Mesodermal cell (in vitro differentiated cells): ENCODE measurements around the gene RIOK1.

Experiments
- H3K27ac ChIP-seq: 2 replicates; pipeline ENCODE4 v1.7.0; 2013; ENCODE audit warnings: mild to moderate bottlenecking, low read depth, low read length, moderate library complexity; ENCODE audit not compliant: severe bottlenecking
- H3K36me3 ChIP-seq: 2 replicates; pipeline ENCODE4 v1.7.1; 2013; ENCODE audit warnings: mild to moderate bottlenecking, low read length, moderate library complexity; ENCODE audit not compliant: control insufficient read depth, insufficient read depth
- H3K4me1 ChIP-seq: one replicate; pipeline ENCODE4 v1.7.1; 2013; ENCODE audit warnings: mild to moderate bottlenecking, low read length; ENCODE audit not compliant: insufficient read depth, control insufficient read depth, poor library complexity, severe bottlenecking
- H3K4me3 ChIP-seq: 2 replicates; pipeline ENCODE4 v1.7.0; 2013; ENCODE audit warnings: low read length, control low read depth, mild to moderate bottlenecking; ENCODE audit not compliant: insufficient read depth, poor library complexity, severe bottlenecking; ENCODE audit errors: extremely low read depth
- H3K9me3 ChIP-seq: 2 replicates; pipeline ENCODE4 v1.7.1; 2013; ENCODE audit warnings: mild to moderate bottlenecking, low read length, moderate library complexity; ENCODE audit not compliant: control insufficient read depth
- WGBS, 2 experiments: methylation state at CpG; one replicate each; pipeline ENCODE4 v1.1.5; 2013; ENCODE audit warnings: missing lambda C conversion rate in 2 of 2; ENCODE audit not compliant: insufficient coverage in 2 of 2; 5-methylcytosine and 5-hydroxymethylcytosine counted together

The RIOK1 gene

DNA sequence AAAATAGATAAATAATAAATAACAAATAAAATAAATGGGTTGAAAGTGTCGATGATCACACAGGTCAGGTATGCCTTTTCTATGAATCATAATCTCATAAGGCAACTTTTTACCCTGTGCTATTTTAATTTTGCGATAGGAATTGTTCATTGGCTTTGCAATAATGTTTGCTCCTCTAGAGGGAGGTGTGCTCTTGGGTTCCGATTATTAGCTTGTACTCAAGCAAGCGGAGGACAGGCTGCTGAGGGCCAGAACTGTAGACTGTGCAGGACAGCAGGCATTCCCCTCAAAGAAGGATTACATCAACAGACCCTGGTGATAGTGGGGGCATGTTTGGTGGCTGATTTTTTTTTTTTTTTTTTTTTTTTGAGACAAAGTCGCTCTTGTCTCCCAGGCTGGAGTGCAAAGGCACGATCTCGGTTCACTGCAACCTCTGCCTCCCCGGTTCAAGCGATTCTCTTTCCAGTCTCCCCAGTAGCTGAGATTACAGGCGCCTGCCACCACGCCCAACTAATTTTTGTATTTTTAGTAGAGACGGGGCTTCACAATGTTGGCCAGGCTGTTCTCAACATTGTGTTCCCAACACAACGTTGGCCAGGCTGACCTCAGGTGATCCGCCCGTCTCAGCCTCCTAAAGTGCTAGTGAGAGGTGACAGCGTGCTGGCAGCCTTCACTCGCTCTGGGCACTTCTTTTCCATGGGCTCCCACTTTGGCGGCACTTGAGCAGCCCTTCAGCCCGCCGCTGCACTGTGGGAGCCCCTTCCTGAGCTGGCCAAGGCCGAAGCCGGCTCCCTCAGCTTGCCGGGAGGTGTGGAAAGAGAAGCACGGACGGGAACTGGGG is 35.6 kb downstream of the RIOK1 start:
- Histone ChIP-seq H3K4me3 (no peak overlapping the region), H3K36me3 (no peaks in the 10 kb centered on the region), H3K4me1 (no peaks in the 10 kb centered on the region), H3K9me3 (no peaks in the 10 kb centered on the region), H3K27ac (no peak overlapping the region)
- WGBS, 2 experiments, result 93 to 96% methylated on average over 18 to 21 of the region's 25 CpGs

DNA sequence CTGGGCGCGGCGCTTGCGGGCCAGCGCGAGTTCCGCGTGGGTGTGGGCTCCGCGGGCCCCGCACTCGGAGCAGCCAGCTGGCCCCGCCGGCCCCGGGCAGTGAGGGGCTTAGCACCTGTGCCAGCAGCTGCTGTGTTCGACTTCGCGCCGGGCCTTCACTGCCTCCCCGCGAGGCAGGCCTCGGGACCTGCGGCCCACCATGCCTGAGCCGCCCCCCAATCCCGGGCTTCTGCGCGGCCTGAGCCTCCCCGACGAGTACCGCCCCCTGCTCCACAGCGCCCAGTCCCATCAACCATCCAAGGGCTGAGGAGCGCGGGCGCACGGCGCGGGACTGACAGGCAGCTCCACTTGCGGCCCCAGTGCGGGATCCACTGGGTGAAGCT is 36.2 kb downstream of the RIOK1 start:
- H3K36me3 ChIP-seq, result no peaks in the 10 kb centered on the region
- H3K4me3 ChIP-seq, result no peak overlapping the region
- H3K9me3 ChIP-seq, result no peaks in the 10 kb centered on the region
- 97 to 99% methylated on average over 16 to 33 of the region's 39 CpGs for WGBS, 2 experiments
- H3K27ac ChIP-seq, result no peak overlapping the region
- H3K4me1 ChIP-seq, result no peaks in the 10 kb centered on the region

DNA sequence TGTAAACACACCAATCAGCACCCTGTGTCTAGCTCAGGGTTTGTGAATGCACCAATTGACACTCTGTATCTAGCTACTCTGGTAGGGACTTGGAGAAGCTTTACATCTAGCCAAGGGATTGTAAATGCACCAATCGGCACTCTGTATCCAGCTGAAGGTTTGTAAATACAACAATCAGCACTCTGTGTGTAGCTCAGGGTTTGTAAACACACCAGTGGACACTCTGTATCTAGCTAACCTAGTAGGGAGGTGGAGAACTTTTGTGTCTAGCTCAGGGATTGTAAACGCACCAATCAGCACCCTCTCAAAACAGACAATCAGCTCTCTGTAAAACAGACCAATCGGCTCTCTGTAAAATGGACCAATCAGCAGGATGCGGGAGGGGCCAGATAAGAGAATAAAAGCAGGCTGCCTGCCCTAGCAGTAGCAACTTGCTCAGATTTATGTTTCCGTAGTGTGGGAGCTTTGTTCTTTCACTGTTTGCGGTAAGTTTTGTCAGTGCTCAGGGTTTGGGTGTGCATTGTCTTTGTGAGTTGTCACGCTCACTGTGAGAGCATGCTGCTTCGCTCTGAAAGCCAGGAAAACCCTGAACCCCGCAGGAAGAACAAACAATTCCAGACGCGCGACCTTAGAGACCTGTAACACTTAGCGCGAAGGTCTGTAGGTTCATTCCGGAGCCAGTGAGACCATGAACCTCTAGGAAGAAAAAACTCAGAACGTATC is 37.0 kb downstream of the RIOK1 start:
- Histone ChIP-seq H3K9me3 (no peaks in the 10 kb centered on the region), H3K4me1 (no peaks in the 10 kb centered on the region), H3K27ac (peak overlapping the region; percentile 6), H3K4me3 (no peak overlapping the region), H3K36me3 (no peaks in the 10 kb centered on the region)
- 97% methylated on average over 14 to 16 of the region's 16 CpGs for WGBS, 2 experiments

DNA sequence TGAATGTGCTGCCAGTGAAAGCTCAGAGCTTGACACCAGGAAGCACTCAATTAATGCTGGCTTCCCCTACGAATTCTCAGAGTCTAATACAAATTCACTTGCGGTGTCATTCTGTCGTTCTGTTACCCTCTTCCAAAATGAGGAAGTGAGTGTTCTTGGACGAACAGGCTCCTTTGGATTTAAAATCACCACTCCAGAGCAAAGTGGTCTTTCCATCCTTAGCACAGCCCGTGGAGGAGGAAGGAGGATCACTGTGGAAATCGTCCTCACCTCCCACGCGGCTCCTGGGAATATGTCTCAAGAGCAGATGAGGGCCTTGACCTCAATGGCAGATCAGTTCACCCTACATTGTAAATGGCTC is 41.7 kb downstream of the RIOK1 start:
- H3K27ac ChIP-seq, result no peak overlapping the region
- WGBS, 2 experiments, result 90 to 91% methylated on average over 2 to 7 of the region's 8 CpGs
- no peaks in the 10 kb centered on the region for H3K36me3 ChIP-seq
- no peaks in the 10 kb centered on the region for H3K9me3 ChIP-seq
- no peaks in the 10 kb centered on the region for H3K4me1 ChIP-seq
- H3K4me3 ChIP-seq, result no peak overlapping the region

DNA sequence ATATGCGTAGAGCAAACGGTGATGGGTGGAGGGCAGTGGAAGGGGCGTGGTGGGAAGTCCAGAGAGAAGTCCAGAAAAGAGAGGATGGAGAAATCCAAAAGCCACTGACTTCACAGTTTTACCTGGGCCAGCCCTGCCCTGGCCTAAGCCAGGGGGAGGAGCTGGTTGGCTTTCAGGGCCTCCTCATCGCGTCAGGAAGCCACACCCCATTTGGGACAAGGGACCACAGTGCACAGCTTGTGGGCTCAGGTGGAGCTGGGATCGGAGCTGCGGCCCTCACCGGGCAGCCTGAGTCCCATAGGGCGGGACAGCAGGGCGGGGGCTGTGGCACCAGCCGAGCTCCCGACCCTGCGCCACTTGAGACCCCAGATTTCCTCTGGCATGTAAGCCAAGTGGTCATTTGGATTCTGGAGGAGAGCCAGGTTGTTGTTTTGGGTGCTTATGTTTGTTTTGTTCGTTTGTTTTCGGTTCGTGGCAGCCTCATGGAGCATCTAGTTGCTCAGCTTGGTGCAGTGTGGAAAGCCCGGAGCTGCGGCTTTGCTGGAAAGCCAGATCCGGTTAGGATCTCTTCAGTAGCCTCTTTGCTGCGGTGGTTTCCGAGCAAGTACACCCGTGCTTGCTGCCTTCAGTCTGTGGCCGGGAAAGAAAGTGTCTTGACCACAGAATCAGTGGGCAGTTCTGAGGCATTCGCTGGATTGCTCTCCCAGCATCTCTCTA is 42.2 kb downstream of the RIOK1 start:
- WGBS, 2 experiments, result 86 to 87% methylated on average over 17 to 19 of the region's 24 CpGs
- no peaks in the 10 kb centered on the region for H3K4me1 ChIP-seq

DNA sequence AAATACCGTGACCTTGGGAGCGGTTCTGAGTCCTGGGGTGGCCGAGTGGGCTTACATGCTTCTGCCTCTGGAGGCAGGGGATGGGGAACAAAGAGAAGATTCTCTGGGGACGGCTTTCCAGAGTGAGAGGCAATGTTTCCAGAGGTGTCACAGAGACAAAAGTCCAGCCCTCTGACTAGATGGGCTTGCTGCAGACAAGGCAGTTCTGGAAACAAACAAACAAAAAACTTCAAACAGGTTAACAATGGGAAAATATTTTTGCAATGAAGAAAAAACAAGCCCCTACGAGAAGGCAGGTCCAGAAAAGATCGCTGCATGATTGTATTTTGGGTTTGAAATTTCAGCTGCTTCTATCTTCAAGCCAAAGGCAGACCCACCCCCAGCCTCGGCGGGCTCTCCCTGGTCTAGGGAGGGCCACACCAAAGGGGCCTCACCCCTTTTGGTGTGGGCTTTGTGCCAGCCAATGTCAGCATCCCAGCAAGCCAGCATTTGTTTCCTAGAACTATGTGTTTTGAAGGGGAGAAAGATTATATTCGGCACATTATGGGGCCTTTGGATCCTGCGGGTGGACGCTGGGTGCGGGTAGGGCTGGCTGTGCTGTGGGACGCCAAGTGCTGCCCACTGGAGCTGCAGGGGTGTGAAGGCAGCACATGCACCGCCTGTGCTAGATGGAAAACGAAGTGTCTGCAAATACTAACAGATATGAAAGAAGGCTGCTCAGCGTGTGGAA is 42.9 kb downstream of the RIOK1 start:
- Histone ChIP-seq H3K27ac (no peak overlapping the region), H3K36me3 (no peaks in the 10 kb centered on the region), H3K4me1 (no peaks in the 10 kb centered on the region), H3K9me3 (no peaks in the 10 kb centered on the region), H3K4me3 (no peak overlapping the region)
- 86 to 97% methylated on average over 11 to 12 of the region's 16 CpGs for WGBS, 2 experiments

More for the DNA sequence above, 42.2 kb downstream of the RIOK1 start:
- Histone ChIP-seq H3K4me3 (no peak overlapping the region), H3K27ac (no peak overlapping the region), H3K36me3 (no peaks in the 10 kb centered on the region), H3K9me3 (no peaks in the 10 kb centered on the region)

DNA sequence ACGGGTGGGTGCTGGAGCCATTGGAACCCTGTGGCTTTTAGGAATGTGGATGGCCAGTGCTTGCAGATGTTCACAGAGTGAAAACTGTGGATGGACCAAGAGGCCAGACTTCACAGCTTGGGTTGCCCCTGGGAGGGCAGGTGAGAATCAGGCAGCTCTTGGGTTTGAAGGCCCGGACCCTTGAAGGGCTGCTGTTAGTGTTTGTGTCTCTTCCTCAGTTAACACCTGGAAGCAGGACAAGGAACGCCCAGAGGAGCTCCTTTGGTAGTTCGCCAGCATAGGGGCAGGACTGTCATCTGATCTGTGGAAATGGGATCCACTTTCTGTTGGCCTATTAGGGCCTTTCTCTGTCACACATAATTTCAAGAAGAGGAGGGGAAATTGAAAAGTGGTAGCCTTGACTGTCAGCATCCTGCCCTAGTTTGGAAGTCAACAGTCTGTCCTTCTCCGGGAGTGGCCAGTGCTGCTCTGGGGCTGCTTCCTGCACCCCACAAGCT is 43.6 kb downstream of the RIOK1 start:
- Histone ChIP-seq H3K4me1 (no peaks in the 10 kb centered on the region), H3K4me3 (no peak overlapping the region), H3K36me3 (no peaks in the 10 kb centered on the region), H3K9me3 (no peaks in the 10 kb centered on the region), H3K27ac (no peak overlapping the region)
- 90 to 96% methylated on average over 5 of the region's 5 CpGs for WGBS, 2 experiments

DNA sequence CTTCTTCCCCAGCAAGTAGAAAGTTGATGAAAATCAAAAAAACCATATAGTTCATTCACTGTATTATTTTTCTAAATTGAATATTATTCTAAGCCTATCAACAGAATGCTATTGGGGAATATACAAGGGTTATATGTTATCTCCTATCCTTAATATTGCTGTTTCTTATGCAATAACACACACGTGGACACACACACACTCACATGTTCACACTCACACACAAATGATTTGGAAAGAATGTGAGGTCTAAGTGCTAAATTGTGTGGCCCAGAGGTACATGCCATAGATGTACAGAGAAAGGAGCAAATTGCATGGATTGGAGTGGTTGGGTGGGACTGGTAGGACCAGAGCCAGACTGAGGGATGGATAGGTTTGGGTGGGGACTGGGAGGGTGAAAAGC is 45.1 kb downstream of the RIOK1 start:
- no peaks in the 10 kb centered on the region for H3K9me3 ChIP-seq
- WGBS, 2 experiments, result no CpG with 5 or more reads among the region's 1 CpG
- no peak overlapping the region for H3K27ac ChIP-seq
- H3K4me1 ChIP-seq, result no peaks in the 10 kb centered on the region
- H3K36me3 ChIP-seq, result no peaks in the 10 kb centered on the region
- H3K4me3 ChIP-seq, result no peak overlapping the region

DNA sequence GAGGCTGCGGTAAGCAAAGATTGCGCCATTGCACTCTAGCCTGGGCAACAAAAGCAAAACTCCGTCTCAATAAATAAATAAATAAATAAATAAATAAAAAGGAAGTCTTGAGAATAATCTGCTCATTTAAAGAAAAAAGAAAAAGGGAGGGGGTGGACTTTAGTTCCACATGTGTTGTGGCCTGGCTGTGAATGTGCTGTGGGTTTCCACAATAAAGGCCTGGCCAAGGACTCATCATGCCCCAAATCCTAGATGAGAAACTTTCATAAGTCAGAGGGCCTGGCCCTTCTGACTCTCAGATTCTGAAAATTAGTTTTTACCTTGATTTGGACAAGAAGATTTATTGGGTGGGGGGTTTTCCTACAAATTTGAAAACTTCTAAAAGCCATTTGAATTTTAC is 48.4 kb downstream of the RIOK1 start:
- no peak overlapping the region for H3K27ac ChIP-seq
- H3K36me3 ChIP-seq, result no peaks in the 10 kb centered on the region
- H3K9me3 ChIP-seq, result no peaks in the 10 kb centered on the region
- no peak overlapping the region for H3K4me3 ChIP-seq
- H3K4me1 ChIP-seq, result no peaks in the 10 kb centered on the region
- no CpG with 5 or more reads among the region's 3 CpGs for WGBS, 2 experiments

DNA sequence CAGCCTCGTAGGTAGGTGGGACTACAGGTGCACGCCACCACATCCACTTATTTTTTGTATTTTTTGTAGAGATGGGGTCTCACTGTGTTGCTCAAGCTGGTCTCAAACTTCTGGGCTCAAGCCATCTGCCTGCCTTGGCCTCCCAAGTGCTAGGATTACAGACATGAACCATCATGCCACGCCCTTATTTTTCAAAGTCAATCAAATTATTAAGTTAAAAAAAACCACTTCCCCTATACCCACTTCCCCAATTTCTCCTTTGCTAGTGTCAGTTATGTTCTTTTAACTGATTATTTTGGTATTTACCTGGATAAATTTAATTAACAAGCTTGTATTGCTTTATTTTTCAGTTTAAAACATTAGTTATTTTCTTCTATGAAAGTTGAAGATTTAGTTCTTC is 49.6 kb downstream of the RIOK1 start:
- no peak overlapping the region for H3K4me3 ChIP-seq
- H3K9me3 ChIP-seq, result no peaks in the 10 kb centered on the region
- no peaks in the 10 kb centered on the region for H3K36me3 ChIP-seq
- no peak overlapping the region for H3K27ac ChIP-seq
- no peaks in the 10 kb centered on the region for H3K4me1 ChIP-seq
- WGBS, 2 experiments, result 80 to 83% methylated on average over 1 of the region's 3 CpGs
